Stimulated activated naive CD8-positive, alpha-beta T cell treated with anti-CD3 and anti-CD28 coated beads, Interleukin-15, Interleukin-2, amounts not matched to agents 100 U/mL and 50 U/mL, for 24 hours (primary cell): Measurements from ENCODE around the gene TAB3.

ENCODE experiments used
- ATAC-seq: fragments of 150-1000 bp; cut with Tn5 transposase; one replicate; pipeline ENCODE4 v1.10.0; 2021
- DNase-seq: peaks from one replicate; pipeline ENCODE4 v3.0.0; 2021

TAB3 gene

GRCh38 chrX:30889147-30890140 lies at the start of gene TAB3:
Gene TAB3, minus strand, starts transcription at chrX:30889254. Its CDS starts 29,666 bp downstream, at chrX:30859588.
- ATAC-seq: peak; percentile 95
- DNase-seq: peak; percentile 88

GRCh38 chrX:30938295-30938694 lies 49.2 kb upstream of the TAB3 start:
- ATAC-seq (no peak), DNase-seq (no peak)

- no peak for DNase-seq
- no peak for ATAC-seq
Measured at GRCh38 chrX:30935985-30936384, 46.9 kb upstream of the TAB3 start.

GRCh38 chrX:30931920-30932319 lies 42.9 kb upstream of the TAB3 start:
- ATAC-seq: no peak
- DNase-seq: no peak

GRCh38 chrX:30930679-30931078 lies 41.6 kb upstream of the TAB3 start:
- no peak for ATAC-seq
- no peak for DNase-seq

GRCh38 chrX:30930143-30930542 lies 41.1 kb upstream of the TAB3 start:
- no peak for DNase-seq
- no peak for ATAC-seq

GRCh38 chrX:30920271-30920670 lies 31.2 kb upstream of the TAB3 start:
- DNase-seq (no peak), ATAC-seq (no peak)

- ATAC-seq: no peak
Measured at GRCh38 chrX:30918480-30918879, 29.4 kb upstream of the TAB3 start.

GRCh38 chrX:30913492-30913891 lies 24.4 kb upstream of the TAB3 start:
- ATAC-seq: no peak
- no peak for DNase-seq

More at GRCh38 chrX:30918480-30918879, 29.4 kb upstream of the TAB3 start:
- DNase-seq: no peak

- DNase-seq: no peak
- peak; percentile 71 for ATAC-seq
Measured at GRCh38 chrX:30910124-30910860, 21.2 kb upstream of the TAB3 start.

- no peak for ATAC-seq
- DNase-seq: no peak
Measured at GRCh38 chrX:30906726-30907125, 17.7 kb upstream of the TAB3 start.

GRCh38 chrX:30905321-30905720 lies 16.3 kb upstream of the TAB3 start:
- DNase-seq (no peak), ATAC-seq (no peak)

- DNase-seq (no peak), ATAC-seq (no peak)
Measured at GRCh38 chrX:30904632-30905031, 15.6 kb upstream of the TAB3 start.

GRCh38 chrX:30904186-30904585 lies 15.1 kb upstream of the TAB3 start:
- DNase-seq (no peak), ATAC-seq (no peak)

- DNase-seq (no peak), ATAC-seq (no peak)
Measured at GRCh38 chrX:30900227-30900626, 11.2 kb upstream of the TAB3 start.

GRCh38 chrX:30898886-30899285 lies 9.8 kb upstream of the TAB3 start:
- no peak for DNase-seq
- no peak for ATAC-seq

- DNase-seq: no peak
- no peak for ATAC-seq
Measured at GRCh38 chrX:30895370-30895769, 6.3 kb upstream of the TAB3 start.

GRCh38 chrX:30893206-30893605 lies 4.2 kb upstream of the TAB3 start:
- DNase-seq (no peak), ATAC-seq (no peak)

- ATAC-seq: no peak
- no peak for DNase-seq
Measured at GRCh38 chrX:30892591-30892990, 3.5 kb upstream of the TAB3 start.

GRCh38 chrX:30888526-30889146 lies 418 bp downstream of the TAB3 start:
- ATAC-seq (peak; percentile 24), DNase-seq (no peak)

GRCh38 chrX:30887721-30888120 lies 1.3 kb downstream of the TAB3 start:
- DNase-seq (peak; percentile 61), ATAC-seq (peak; percentile 15)

GRCh38 chrX:30887288-30887687 lies 1.8 kb downstream of the TAB3 start:
- no peak for ATAC-seq

GRCh38 chrX:30885136-30885535 lies 3.9 kb downstream of the TAB3 start:
- ATAC-seq: no peak
- no peak for DNase-seq

More at GRCh38 chrX:30887288-30887687, 1.8 kb downstream of the TAB3 start:
- DNase-seq: no peak
